Gastroesophageal sphincter (tissue), 4 donors: ENCODE data around the gene GET3. TPM values are rescaled to one million over a fixed set of nuclear protein-coding genes. Genes with fewer than 3 reads are reported as not detected.

Source experiments
- ATAC-seq: fragments of 150-250 bp; one replicate; pipeline ENCODE4 v1.9.1; 2016; ENCODE audit warnings: mild to moderate bottlenecking, moderate library complexity
- H3K27ac ChIP-seq, 4 donors: fragments of 200-600 bp; sonication (generic) in 3 of 4; 1 replicate in 3 of 4; 2 replicates in 1 of 4; pipeline ENCODE4 v1.5.1; 2016 to 2019
- H3K27me3 ChIP-seq: fragments of 200-600 bp; sonication (generic); one replicate; pipeline ENCODE4 v1.5.1; 2019
- H3K36me3 ChIP-seq, 2 donors: fragments of 200-600 bp; sonication (generic); one replicate each; pipeline ENCODE4 v1.5.1; 2019; ENCODE audit warnings: control low read depth in 1 of 2
- H3K4me1 ChIP-seq, 3 donors: fragments of 200-600 bp; sonication (generic); 1 replicate in 2 of 3; 2 replicates in 1 of 3; pipeline ENCODE4 v1.5.1; 2016 to 2019; ENCODE audit warnings: control low read depth in 2 of 3
- H3K4me3 ChIP-seq, 2 donors: fragments of 200-600 bp; sonication (generic); one replicate each; pipeline ENCODE4 v1.5.1; 2019; ENCODE audit warnings: mild to moderate bottlenecking in 1 of 2, moderate library complexity in 1 of 2
- H3K9me3 ChIP-seq, 3 donors: fragments of 200-600 bp; sonication (generic); one replicate each; pipeline ENCODE4 v1.5.1; 2017 to 2019; ENCODE audit warnings: control low read depth in 2 of 3
- EP300 ChIP-seq: sonication (generic); formaldehyde crosslinking; IDR thresholded peaks from one replicate; pipeline ENCODE4 v1.6.1; 2017; ENCODE audit warnings: antibody characterized with exemption, mild to moderate bottlenecking
- POLR2A ChIP-seq, 2 donors: fragments of 450-650 bp; IDR thresholded peaks; one replicate each; pipeline ENCODE4 v1.6.1; 2017; ENCODE audit warnings: antibody characterized with exemption in 2 of 2, mild to moderate bottlenecking in 2 of 2, moderate library complexity in 1 of 2
- POLR2AphosphoS5 ChIP-seq: sonication (generic); formaldehyde crosslinking; IDR thresholded peaks from one replicate; pipeline ENCODE4 v1.6.1; 2017; ENCODE audit warnings: antibody characterized with exemption
- WGBS, 2 donors: methylation state at CpG; one replicate each; pipeline ENCODE4 v1.1.5; 2018; ENCODE audit warnings: low coverage in 1 of 2; 5-methylcytosine and 5-hydroxymethylcytosine counted together
- total RNA-seq, 4 donors: library from RNA; depleted of rRNA; stranded (reverse); fragments of >200 nt; gene quantifications; one replicate each; pipeline ENCODE4 v1.1.0, GENCODE V29; 2016
- TF ChIP-seq, protein P1 (sequence below), 4 experiments: fragments of 200-600 bp in 2 of 4; fragments of 450-650 bp in 2 of 4; sonication (generic) in 1 of 4; IDR thresholded peaks; one replicate each; pipeline ENCODE4 v1.5.1; 2017 to 2019; ENCODE audit warnings: antibody characterized with exemption in 4 of 4, mild to moderate bottlenecking in 2 of 4, moderate library complexity in 2 of 4

GET3 gene
- total RNA-seq, 4 donors from 2014 or later, result 47.3 to 58.2 (median 55.8) TPM

DNA sequence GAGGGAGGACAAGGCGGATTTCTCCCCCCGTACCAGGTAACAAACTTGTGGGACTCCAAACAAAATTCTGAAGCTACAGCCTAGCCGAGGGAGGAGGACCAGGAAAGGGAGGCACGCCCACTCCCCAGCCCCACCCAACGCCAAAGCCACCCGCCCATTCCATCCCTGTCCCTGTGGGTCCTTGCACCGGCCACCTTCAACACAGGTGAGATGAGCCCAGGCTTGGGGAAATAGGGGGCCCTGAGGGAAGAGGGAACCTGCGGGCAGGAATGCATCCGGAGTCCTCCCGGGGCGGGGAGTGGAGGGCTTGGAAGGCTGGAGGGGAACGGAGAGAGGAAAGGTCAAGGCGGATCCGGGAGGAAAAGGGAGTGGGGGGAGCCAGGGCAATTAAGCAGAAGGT is 14.3 kb downstream of the GET3 start, which contains the start of gene BEST2:
TSS of gene BEST2 (plus strand) at position 157 of the 400 bp plus-strand sequence. CDS start 802 bp downstream, outside the sequence.
- Histone ChIP-seq H3K4me3 (no peak within 1 kb of the TSS), H3K36me3 (peaks cover 0 to 22% of the 10 kb centered on the region in 2 donors), H3K27ac (no peak within 1 kb of the TSS), H3K27me3 (peaks cover 61% of the 10 kb centered on the region), H3K4me1 (no peaks in the 10 kb centered on the region), H3K9me3 (peaks cover 0 to 7% (median 0%) of the 10 kb centered on the region in 3 donors)
- no peak for TF ChIP-seq POLR2AphosphoS5
- no peak for TF ChIP-seq POLR2A (IDR thresholded peaks at IDR 0.05)
- ATAC-seq, result no peak
- WGBS, 2 donors, result 43% methylated on average over 7 of the region's 14 CpGs; no CpG with 5 or more reads in 1 of the 2 donors

DNA sequence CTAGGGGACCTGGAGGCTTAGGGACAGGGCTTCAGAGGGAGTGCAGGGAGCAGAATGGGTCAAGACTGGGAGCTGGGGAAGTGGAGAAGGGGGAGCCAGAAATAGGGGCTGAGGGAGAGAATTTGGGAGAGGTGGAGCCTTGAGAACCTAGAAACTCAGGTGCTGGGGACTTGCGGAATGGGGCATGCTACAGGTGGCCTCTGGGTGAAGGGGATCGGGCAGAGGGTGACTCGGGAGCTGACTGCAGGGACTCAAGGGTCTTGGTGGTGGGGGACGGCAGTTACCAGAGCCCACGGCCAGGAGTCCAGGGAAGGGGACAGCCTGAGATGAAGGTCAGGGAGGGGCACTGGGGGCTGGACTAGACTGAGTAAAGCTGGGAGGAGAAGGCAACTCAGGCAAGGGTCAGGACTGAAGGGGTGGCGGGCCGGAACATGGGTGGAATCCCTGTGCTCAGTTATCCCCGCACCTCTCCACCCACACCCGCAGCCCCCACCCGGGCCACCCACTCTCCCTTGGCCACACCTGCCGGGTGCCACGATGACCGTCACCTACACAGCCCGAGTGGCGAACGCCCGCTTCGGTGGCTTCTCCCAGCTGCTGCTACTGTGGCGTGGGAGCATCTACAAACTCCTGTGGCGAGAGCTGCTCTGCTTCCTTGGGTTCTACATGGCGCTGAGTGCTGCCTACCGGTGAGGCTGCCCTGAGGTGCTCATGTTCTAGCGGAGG is 14.9 kb downstream of the GET3 start:
- H3K27me3 ChIP-seq, result peaks cover 61% of the 10 kb centered on the region
- 62 to 70% methylated on average over 5 to 19 of the region's 23 CpGs for WGBS, 2 donors
- H3K4me1 ChIP-seq, result peaks cover 0 to 4% (median 0%) of the 10 kb centered on the region in 3 donors
- H3K36me3 ChIP-seq, result peaks cover 0 to 16% of the 10 kb centered on the region in 2 donors
- no peak overlapping the region for H3K27ac ChIP-seq
- H3K9me3 ChIP-seq, result peaks cover 0 to 7% (median 0%) of the 10 kb centered on the region in 3 donors
- H3K4me3 ChIP-seq, result no peak overlapping the region
- no peak for TF ChIP-seq EP300
- TF ChIP-seq, protein P1, sequence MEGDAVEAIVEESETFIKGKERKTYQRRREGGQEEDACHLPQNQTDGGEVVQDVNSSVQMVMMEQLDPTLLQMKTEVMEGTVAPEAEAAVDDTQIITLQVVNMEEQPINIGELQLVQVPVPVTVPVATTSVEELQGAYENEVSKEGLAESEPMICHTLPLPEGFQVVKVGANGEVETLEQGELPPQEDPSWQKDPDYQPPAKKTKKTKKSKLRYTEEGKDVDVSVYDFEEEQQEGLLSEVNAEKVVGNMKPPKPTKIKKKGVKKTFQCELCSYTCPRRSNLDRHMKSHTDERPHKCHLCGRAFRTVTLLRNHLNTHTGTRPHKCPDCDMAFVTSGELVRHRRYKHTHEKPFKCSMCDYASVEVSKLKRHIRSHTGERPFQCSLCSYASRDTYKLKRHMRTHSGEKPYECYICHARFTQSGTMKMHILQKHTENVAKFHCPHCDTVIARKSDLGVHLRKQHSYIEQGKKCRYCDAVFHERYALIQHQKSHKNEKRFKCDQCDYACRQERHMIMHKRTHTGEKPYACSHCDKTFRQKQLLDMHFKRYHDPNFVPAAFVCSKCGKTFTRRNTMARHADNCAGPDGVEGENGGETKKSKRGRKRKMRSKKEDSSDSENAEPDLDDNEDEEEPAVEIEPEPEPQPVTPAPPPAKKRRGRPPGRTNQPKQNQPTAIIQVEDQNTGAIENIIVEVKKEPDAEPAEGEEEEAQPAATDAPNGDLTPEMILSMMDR (IDR thresholded peaks at IDR 0.05), result no peak
- no peak for TF ChIP-seq POLR2AphosphoS5
- TF ChIP-seq POLR2A (IDR thresholded peaks at IDR 0.05), result no peak
- no peak for ATAC-seq

DNA sequence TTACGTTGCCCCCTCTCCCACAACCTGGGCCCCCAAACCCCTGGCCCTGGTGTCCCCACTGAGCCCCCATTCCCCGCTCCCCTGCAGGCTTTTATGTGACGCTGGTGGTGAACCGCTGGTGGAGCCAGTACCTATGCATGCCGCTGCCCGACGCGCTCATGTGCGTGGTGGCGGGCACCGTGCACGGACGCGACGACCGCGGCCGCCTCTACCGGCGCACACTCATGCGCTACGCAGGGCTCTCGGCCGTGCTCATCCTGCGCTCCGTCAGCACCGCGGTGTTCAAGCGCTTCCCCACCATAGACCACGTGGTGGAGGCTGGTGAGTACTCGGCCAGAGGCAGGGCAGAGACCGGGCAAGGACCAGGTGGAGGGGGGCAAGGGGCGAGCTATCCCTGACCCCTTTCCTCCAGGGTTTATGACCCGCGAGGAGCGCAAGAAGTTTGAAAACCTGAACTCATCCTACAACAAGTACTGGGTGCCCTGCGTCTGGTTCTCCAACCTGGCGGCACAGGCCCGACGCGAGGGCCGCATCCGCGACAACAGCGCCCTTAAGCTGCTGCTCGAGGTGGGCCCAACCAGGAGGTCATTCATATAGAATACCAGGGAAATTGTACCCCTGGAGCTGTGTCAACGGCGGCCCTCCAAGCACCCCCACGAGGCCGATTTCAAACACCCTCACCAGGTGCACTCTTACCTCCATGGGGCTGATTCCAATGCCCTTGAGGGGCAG is 17.3 kb downstream of the GET3 start:
- Histone ChIP-seq H3K9me3 (no peaks in the 10 kb centered on the region), H3K4me3 (no peak overlapping the region), H3K36me3 (no peaks in the 10 kb centered on the region), H3K27ac (no peak overlapping the region), H3K4me1 (peaks cover 0 to 13% (median 4%) of the 10 kb centered on the region in 3 donors), H3K27me3 (peaks cover 43% of the 10 kb centered on the region)
- WGBS, 2 donors, result 85% methylated on average over 11 of the region's 50 CpGs; no CpG with 5 or more reads in 1 of the 2 donors
- no peak for ATAC-seq
- TF ChIP-seq POLR2AphosphoS5, result no peak
- no peak for TF ChIP-seq POLR2A (IDR thresholded peaks at IDR 0.05)
- TF ChIP-seq, protein P1 (IDR thresholded peaks at IDR 0.05), result no peak
- TF ChIP-seq EP300, result no peak

DNA sequence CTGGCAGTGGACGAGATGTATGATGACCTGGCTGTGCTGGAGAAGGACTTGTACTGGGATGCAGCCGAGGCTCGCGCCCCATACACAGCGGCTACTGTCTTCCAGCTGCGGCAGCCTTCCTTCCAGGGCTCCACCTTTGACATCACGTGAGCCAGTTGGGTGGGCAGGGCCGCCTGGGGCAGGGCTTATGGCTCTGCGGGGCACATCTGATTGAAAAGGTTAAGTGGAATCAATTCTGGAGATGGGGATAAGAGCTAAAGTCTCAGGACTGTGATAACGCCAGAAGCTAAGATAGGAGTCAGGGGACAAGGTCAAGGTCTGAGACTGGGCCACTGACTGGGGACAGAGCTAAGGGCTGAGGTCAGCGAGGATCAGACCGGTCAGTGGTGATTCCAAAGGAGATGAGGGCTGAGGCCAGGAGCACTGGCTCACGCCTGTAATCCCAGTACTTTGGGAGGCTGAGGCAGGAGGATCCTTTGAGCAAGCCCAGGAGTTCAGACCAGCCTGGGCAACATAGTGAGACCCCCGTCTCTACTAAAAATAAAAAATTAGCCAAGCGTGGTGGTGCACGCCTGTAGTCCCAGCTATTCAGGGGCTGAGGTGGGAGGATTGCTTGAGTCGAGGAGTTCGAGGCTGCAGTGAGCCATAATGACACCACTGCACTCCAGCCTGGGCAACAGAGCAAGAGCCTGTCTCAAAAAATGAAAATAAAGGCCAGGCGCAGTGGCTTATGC is 19.0 kb downstream of the GET3 start:
- WGBS, 2 donors, result 82 to 93% methylated on average over 3 to 5 of the region's 19 CpGs

More for the DNA sequence above, 19.0 kb downstream of the GET3 start:
- Histone ChIP-seq H3K27me3 (peaks cover 26% of the 10 kb centered on the region), H3K4me1 (peaks cover 0 to 13% (median 4%) of the 10 kb centered on the region in 3 donors), H3K36me3 (no peaks in the 10 kb centered on the region), H3K9me3 (no peaks in the 10 kb centered on the region), H3K27ac (no peak overlapping the region), H3K4me3 (no peak overlapping the region)
- ATAC-seq, result no peak
- TF ChIP-seq POLR2AphosphoS5 (no peak), EP300 (no peak), POLR2A (IDR thresholded peaks at IDR 0.05) (no peak)
- TF ChIP-seq, protein P1 (IDR thresholded peaks at IDR 0.05), result no peak
